Glutamatergic neuron (in vitro differentiated cells): ENCODE data around the gene RPGRIP1L. TPM values are rescaled to one million over a fixed set of nuclear protein-coding genes. Genes with fewer than 3 reads are reported as not detected.

Source experiments
- DNase-seq: peaks from one replicate; pipeline ENCODE4 v3.0.0; 2022
- H3K27ac Mint-ChIP-seq: one replicate; pipeline ENCODE4 v1.8.0; 2020; ENCODE audit warnings: mild to moderate bottlenecking, mixed read lengths, inconsistent platforms; ENCODE audit not compliant: unreplicated experiment
- H3K27me3 Mint-ChIP-seq: one replicate; pipeline ENCODE4 v1.8.0; 2020; ENCODE audit warnings: mild to moderate bottlenecking, moderate library complexity, mixed read lengths, inconsistent platforms; ENCODE audit not compliant: unreplicated experiment
- H3K36me3 Mint-ChIP-seq: one replicate; pipeline ENCODE4 v1.8.0; 2020; ENCODE audit warnings: mild to moderate bottlenecking, mixed read lengths, inconsistent platforms; ENCODE audit not compliant: unreplicated experiment
- H3K4me1 Mint-ChIP-seq: one replicate; pipeline ENCODE4 v1.8.0; 2020; ENCODE audit warnings: mild to moderate bottlenecking, low read depth, mixed read lengths, inconsistent platforms; ENCODE audit not compliant: unreplicated experiment
- H3K4me3 Mint-ChIP-seq: one replicate; pipeline ENCODE4 v1.8.0; 2020; ENCODE audit warnings: mild to moderate bottlenecking, mixed read lengths, inconsistent platforms; ENCODE audit not compliant: unreplicated experiment
- H3K9me3 Mint-ChIP-seq: one replicate; pipeline ENCODE4 v1.8.0; 2020; ENCODE audit warnings: mild to moderate bottlenecking, moderate library complexity, mixed read lengths, inconsistent platforms; ENCODE audit not compliant: unreplicated experiment
- CTCF ChIP-seq: fragments of 200-600 bp; sonication (generic); IDR thresholded peaks from one replicate; pipeline ENCODE4 v1.5.0; 2021; ENCODE audit not compliant: partially characterized antibody, unreplicated experiment
- total RNA-seq: library from RNA; stranded (reverse); fragmentation: NEBNext Ultra II Directional; extraction: Animal tissue kit (Norgen Biotek cat#: 25700); gene quantifications from one replicate; pipeline ENCODE4 v1.2.1, GENCODE V29; 2021; ENCODE audit not compliant: unreplicated experiment

Gene RPGRIP1L
- total RNA-seq, 1 donor from 2014 or later: 18.0 TPM

GRCh38 chr16:53646506-53646905 is 57.2 kb downstream of the RPGRIP1L start:
- no peak overlapping the region for H3K27ac Mint-ChIP-seq
- no peaks in the 10 kb centered on the region for H3K27me3 Mint-ChIP-seq
- no peak overlapping the region for H3K4me3 Mint-ChIP-seq
- no peak for TF ChIP-seq CTCF
- DNase-seq: no peak
- no peaks in the 10 kb centered on the region for H3K4me1 Mint-ChIP-seq
- H3K36me3 Mint-ChIP-seq: peaks cover 9% of the 10 kb centered on the region
- H3K9me3 Mint-ChIP-seq: no peaks in the 10 kb centered on the region

- no peaks in the 10 kb centered on the region for H3K9me3 Mint-ChIP-seq
- no peaks in the 10 kb centered on the region for H3K4me1 Mint-ChIP-seq
- no peak overlapping the region for H3K27ac Mint-ChIP-seq
- H3K4me3 Mint-ChIP-seq: no peak overlapping the region
- no peak for TF ChIP-seq CTCF
- H3K36me3 Mint-ChIP-seq: peaks cover 9% of the 10 kb centered on the region
- no peak for DNase-seq
- H3K27me3 Mint-ChIP-seq: no peaks in the 10 kb centered on the region
Measured at GRCh38 chr16:53643474-53643873, 60.2 kb downstream of the RPGRIP1L start.

GRCh38 chr16:53642094-53642493 is 61.6 kb downstream of the RPGRIP1L start:
- Mint-ChIP-seq H3K36me3 (peaks cover 9% of the 10 kb centered on the region), H3K4me1 (no peaks in the 10 kb centered on the region), H3K27ac (no peak overlapping the region), H3K4me3 (no peak overlapping the region), H3K9me3 (no peaks in the 10 kb centered on the region), H3K27me3 (no peaks in the 10 kb centered on the region)
- no peak for TF ChIP-seq CTCF
- no peak for DNase-seq

- no peak for DNase-seq
- no peak for TF ChIP-seq CTCF
- no peaks in the 10 kb centered on the region for H3K36me3 Mint-ChIP-seq
- no peaks in the 10 kb centered on the region for H3K4me1 Mint-ChIP-seq
- H3K27ac Mint-ChIP-seq: no peak overlapping the region
- no peak overlapping the region for H3K4me3 Mint-ChIP-seq
- H3K27me3 Mint-ChIP-seq: peaks cover 2% of the 10 kb centered on the region
- no peaks in the 10 kb centered on the region for H3K9me3 Mint-ChIP-seq
Measured at GRCh38 chr16:53636978-53637377, 66.7 kb downstream of the RPGRIP1L start.

GRCh38 chr16:53632526-53632925 is 71.1 kb downstream of the RPGRIP1L start:
- TF ChIP-seq CTCF: no peak
- Mint-ChIP-seq H3K27me3 (peaks cover 2% of the 10 kb centered on the region), H3K27ac (no peak overlapping the region), H3K9me3 (no peaks in the 10 kb centered on the region), H3K4me3 (no peak overlapping the region), H3K36me3 (no peaks in the 10 kb centered on the region), H3K4me1 (peaks cover 9% of the 10 kb centered on the region)
- no peak for DNase-seq
